ENCODE data around the gene KLHL26. TPM values are rescaled to one million over a fixed set of nuclear protein-coding genes. Genes with fewer than 3 reads are reported as not detected.
A peak's percentile ranks its signal among the peaks of the same experiment; 100 is the strongest.
"Not testable (repeated sequence)": the region's sequence is repeated elsewhere in the genome, so short reads cannot be mapped to it uniquely, and the experiment has no call there.

Gene KLHL26
- total RNA-seq = 10 to 100 TPM in 1 of 2 experiments, 1 to 10 TPM in 1; 10.0 to 11.4 TPM

- H3K9me3 Mint-ChIP-seq = no peaks in the 10 kb centered on the region
- peak within 1 kb of the TSS; percentile 93 for H3K27ac Mint-ChIP-seq
- H3K27me3 Mint-ChIP-seq = peaks cover 6% of the 10 kb centered on the region
- H3K4me1 Mint-ChIP-seq = peaks cover 31% of the 10 kb centered on the region
- ChIA-PET POLR2A (no interaction called here), CTCF (no interaction called here)
- H3K36me3 Mint-ChIP-seq (ENCODE audit: low read depth) = peaks cover 3% of the 10 kb centered on the region
- peak within 1 kb of the TSS; percentile 85 for H3K4me3 Mint-ChIP-seq
- no peak for DNase-seq
Observed at GRCh38 chr19:18636969-18637629, at the start of gene KLHL26. TSS of gene KLHL26 (plus strand) at chr19:18637028. CDS start at chr19:18637055, 27 bp downstream.

DNA sequence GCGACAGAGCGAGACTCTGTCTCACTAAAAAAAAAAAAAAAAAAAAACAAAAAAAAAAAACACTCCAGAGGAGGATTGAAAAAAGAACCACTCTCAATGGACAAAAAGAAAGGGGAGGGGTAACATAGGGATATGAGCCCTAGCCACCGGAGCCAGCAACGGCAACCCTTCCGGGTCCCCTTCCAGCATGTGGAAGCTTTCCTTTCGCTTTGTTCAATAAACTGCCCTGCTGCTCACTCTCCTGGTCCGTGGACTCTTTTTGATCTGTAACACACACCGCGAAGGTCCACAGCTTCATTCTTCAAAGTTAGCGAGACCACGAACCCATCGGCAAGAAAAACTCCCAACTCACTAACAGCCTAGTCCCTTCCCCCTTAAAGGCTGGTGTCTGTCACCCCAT is 49.3 kb upstream of the KLHL26 start:
- Mint-ChIP-seq H3K27me3 (no peaks in the 10 kb centered on the region), H3K27ac (peak overlapping the region; percentile 95), H3K4me1 (peaks cover 43% of the 10 kb centered on the region), H3K9me3 (no peaks in the 10 kb centered on the region), H3K4me3 (peak overlapping the region; percentile 84), H3K36me3 (ENCODE audit: low read depth) (peaks cover 16% of the 10 kb centered on the region)
- ChIA-PET CTCF (interaction anchor here (0.6 to 3.8 kb wide), 15 partner anchors 9 to 345 kb away, joined by 3 to 41 read pairs (median 4); partner anchors contain the start of genes CRLF1 and UBA52), POLR2A (interaction anchor here (2.2 kb wide), 1 partner anchor 16 kb away, joined by 14 read pairs; the partner anchor contains the start of gene UBA52)
- no peak for DNase-seq

DNA sequence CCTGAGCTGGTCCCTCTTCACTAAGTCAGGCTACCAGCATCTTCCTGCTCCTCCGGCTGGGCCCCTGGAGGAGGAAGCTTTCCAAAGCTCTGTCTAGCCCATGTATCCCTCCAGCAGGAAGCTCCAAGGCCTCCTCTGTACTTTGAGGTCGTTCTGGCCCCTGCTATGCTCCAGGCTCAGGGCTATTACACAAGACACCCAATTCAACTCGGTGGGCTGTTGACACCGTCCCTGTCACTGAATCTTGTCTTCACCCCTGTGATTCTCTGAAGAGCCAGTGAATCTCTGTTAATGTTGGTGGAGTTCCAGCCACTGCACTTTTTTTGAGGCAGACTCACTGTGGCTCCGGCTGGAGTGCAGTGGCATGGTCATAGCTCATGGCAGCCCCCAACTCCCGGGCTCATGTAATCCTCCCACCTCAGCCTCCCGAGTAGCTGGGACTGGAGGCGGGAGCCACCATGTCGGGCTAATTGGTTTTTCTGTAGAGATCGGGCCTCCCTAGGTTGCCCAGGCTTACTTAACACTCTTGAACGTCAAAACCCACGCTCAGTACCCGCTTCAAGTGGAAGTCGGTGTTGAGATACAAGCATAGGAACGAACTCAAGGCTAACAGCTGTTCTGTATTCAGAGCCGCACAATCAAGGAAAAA is 48.7 kb upstream of the KLHL26 start:
- ChIA-PET CTCF (interaction anchor here (0.6 to 3.8 kb wide), 21 partner anchors 9 to 278 kb away, joined by 3 to 41 read pairs (median 5); partner anchors contain the start of genes CRLF1, FKBP8, SSBP4 and UBA52), POLR2A (interaction anchor here (2.2 kb wide), 1 partner anchor 16 kb away, joined by 14 read pairs; the partner anchor contains the start of gene UBA52)
- H3K36me3 Mint-ChIP-seq (ENCODE audit: low read depth) = peaks cover 16% of the 10 kb centered on the region
- H3K27ac Mint-ChIP-seq = peak overlapping the region; percentile 95
- H3K9me3 Mint-ChIP-seq = no peaks in the 10 kb centered on the region
- H3K4me1 Mint-ChIP-seq = peaks cover 43% of the 10 kb centered on the region
- peak overlapping the region; percentile 84 for H3K4me3 Mint-ChIP-seq
- no peaks in the 10 kb centered on the region for H3K27me3 Mint-ChIP-seq
- DNase-seq = no peak

GRCh38 chr19:18588611-18589379 is 48.0 kb upstream of the KLHL26 start, which contains the start of gene REX1BD:
TSS of gene REX1BD (plus strand) at chr19:18588798. CDS start at chr19:18588802, 4 bp downstream.
- peak within 1 kb of the TSS; percentile 84 for H3K4me3 Mint-ChIP-seq
- H3K27ac Mint-ChIP-seq = peak within 1 kb of the TSS; percentile 95
- ChIA-PET POLR2A (interaction anchor here (1.0 to 2.2 kb wide), 3 partner anchors 17 to 69 kb away, joined by 3 to 14 read pairs (median 3); partner anchors contain the start of gene UBA52), CTCF (interaction anchor here (0.6 to 3.8 kb wide), 39 partner anchors 8 to 784 kb away, joined by 3 to 41 read pairs (median 4); partner anchors contain the start of genes COPE, DDX49, FKBP8 and KXD1)
- peaks cover 16% of the 10 kb centered on the region for H3K36me3 Mint-ChIP-seq (ENCODE audit: low read depth)
- H3K4me1 Mint-ChIP-seq = peaks cover 44% of the 10 kb centered on the region
- DNase-seq = peak; percentile 89
- H3K27me3 Mint-ChIP-seq = peaks cover 2% of the 10 kb centered on the region
- H3K9me3 Mint-ChIP-seq = no peaks in the 10 kb centered on the region

DNA sequence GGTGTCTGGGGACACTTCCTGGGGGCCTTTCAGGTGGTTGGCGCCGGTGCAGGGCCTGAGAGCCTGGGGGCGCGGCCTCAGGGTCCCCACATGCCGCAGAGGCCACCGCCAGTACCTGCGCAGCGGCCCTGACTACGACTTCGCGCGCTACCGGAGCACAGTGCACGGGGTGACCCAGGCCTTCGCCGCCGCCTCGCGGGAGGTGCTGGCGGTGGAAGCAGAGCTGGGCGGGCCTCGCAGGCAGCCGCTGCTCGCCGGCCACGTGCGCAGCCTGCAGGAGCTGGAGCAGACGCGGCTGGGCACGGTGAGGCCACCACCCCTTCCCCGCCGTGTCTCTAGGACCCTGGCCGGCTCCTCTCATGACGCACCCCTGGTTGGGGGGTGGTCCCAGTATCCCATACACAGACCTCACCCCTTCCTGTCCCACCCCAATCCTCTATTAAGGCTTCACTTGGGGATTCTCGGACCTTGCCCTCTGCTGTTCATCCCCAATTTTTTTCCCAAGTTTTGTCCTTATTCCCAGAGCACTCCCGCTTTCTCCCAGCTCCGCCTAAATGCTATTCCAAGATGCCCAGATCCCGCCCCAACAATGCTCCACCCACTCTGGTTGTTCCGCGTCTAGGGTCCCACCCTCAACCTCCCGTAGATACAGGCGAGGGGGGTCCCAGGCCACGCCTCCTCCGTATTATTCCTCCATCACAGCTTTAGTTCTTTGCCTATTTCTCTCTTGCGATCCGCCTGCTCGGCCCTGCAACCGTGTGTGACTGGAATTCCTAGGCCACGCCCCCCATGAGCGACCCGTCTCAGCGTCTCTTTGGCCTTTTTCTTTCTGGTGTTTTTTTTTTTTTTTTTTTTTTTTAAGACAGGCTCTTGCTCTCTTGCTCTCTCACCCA is 47.2 kb upstream of the KLHL26 start:
- H3K4me1 Mint-ChIP-seq = peaks cover 45% of the 10 kb centered on the region

GRCh38 chr19:18590273-18591272 is 46.3 kb upstream of the KLHL26 start:
- H3K4me1 Mint-ChIP-seq = peaks cover 44% of the 10 kb centered on the region
- POLR2A ChIA-PET = interaction anchor here (0.7 kb wide), 1 partner anchor 181 kb away, joined by 8 read pairs; no protein-coding TSS in a partner anchor
- no peak for DNase-seq
- peaks cover 16% of the 10 kb centered on the region for H3K36me3 Mint-ChIP-seq (ENCODE audit: low read depth)
- peak overlapping the region; percentile 84 for H3K4me3 Mint-ChIP-seq
- H3K27ac Mint-ChIP-seq = no peak overlapping the region
- H3K9me3 Mint-ChIP-seq = no peaks in the 10 kb centered on the region
- peaks cover 8% of the 10 kb centered on the region for H3K27me3 Mint-ChIP-seq
- CTCF ChIA-PET = interaction anchor here (0.9 to 3.8 kb wide), 8 partner anchors 10 to 329 kb away, joined by 3 to 41 read pairs (median 6); partner anchors contain the start of genes COPE, DDX49 and UBA52

More for the DNA sequence above, 47.2 kb upstream of the KLHL26 start:
- POLR2A ChIA-PET = interaction anchor here (0.6 to 2.2 kb wide), 5 partner anchors 18 to 810 kb away, joined by 3 to 14 read pairs (median 3); partner anchors contain the start of gene UBA52
- Mint-ChIP-seq H3K27ac (peak overlapping the region; percentile 95), H3K4me3 (peak overlapping the region; percentile 84), H3K9me3 (no peaks in the 10 kb centered on the region), H3K27me3 (peaks cover 3% of the 10 kb centered on the region), H3K36me3 (ENCODE audit: low read depth) (peaks cover 16% of the 10 kb centered on the region)
- DNase-seq = peak; percentile 77
- CTCF ChIA-PET = interaction anchor here (0.6 to 3.8 kb wide), 37 partner anchors 8 to 785 kb away, joined by 3 to 41 read pairs (median 4); partner anchors contain the start of genes COPE, DDX49, FKBP8 and KXD1

GRCh38 chr19:18591735-18592385 is 45.0 kb upstream of the KLHL26 start:
- DNase-seq = no peak
- no peak overlapping the region for H3K4me3 Mint-ChIP-seq
- H3K9me3 Mint-ChIP-seq = no peaks in the 10 kb centered on the region
- ChIA-PET CTCF (interaction anchor here (0.6 to 3.3 kb wide), 5 partner anchors 9 to 106 kb away, joined by 3 to 10 read pairs (median 3); partner anchors contain the start of gene TMEM59L), POLR2A (interaction anchor here (0.6 to 0.7 kb wide), 2 partner anchors 95 to 180 kb away, joined by 6 to 8 read pairs; no protein-coding TSS in a partner anchor)
- peaks cover 16% of the 10 kb centered on the region for H3K36me3 Mint-ChIP-seq (ENCODE audit: low read depth)
- peaks cover 16% of the 10 kb centered on the region for H3K27me3 Mint-ChIP-seq
- no peak overlapping the region for H3K27ac Mint-ChIP-seq
- H3K4me1 Mint-ChIP-seq = peaks cover 36% of the 10 kb centered on the region

GRCh38 chr19:18592732-18593131 is 44.1 kb upstream of the KLHL26 start:
- H3K27ac Mint-ChIP-seq, DNase-seq, H3K4me3 Mint-ChIP-seq, POLR2A ChIA-PET, H3K9me3 Mint-ChIP-seq: not testable (repeated sequence)
- H3K27me3 Mint-ChIP-seq = peaks cover 16% of the 10 kb centered on the region
- H3K4me1 Mint-ChIP-seq = peaks cover 34% of the 10 kb centered on the region
- H3K36me3 Mint-ChIP-seq (ENCODE audit: low read depth) = peaks cover 16% of the 10 kb centered on the region
- CTCF ChIA-PET = interaction anchor here (1.0 to 1.7 kb wide), 6 partner anchors 7 to 141 kb away, joined by 3 to 9 read pairs (median 6); partner anchors contain the start of genes FKBP8 and TMEM59L

DNA sequence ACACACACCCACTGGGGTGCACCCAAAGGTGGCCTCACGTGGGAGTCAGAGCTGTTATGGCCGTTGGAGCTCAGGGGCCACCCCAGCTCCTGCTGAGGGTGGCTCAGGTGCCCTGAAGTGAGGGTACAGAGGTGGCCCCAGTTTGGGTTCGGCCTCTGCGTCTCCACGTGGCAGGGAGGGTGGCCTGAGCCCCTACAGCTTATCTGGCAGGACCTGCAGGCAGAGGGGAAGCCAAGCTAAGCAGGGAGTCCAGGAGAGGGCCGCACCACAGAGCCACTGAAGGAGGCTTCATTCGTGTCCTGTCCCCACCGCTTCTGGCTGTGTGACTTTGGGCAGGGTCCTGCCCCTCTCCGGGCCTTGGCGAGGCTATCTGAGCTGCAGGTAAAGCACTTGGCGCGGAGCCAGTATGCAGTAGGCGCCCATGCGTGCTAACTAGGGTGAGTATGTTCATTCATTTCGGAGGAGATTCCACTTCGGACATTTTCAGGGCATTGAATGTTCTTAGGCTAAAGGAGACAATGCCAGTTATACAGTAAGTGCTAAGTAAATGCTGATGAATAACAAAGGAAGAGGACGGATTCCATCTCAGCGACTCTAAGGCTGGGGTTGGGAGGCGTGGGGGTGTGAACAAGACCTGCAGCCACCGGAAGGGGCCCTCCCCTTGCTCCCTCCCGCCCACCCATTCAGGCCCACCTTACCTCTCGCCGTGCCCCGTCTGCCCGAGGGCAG is 43.3 kb upstream of the KLHL26 start:
- peaks cover 27% of the 10 kb centered on the region for H3K4me1 Mint-ChIP-seq
- H3K27me3 Mint-ChIP-seq = peaks cover 16% of the 10 kb centered on the region
- no peak for DNase-seq
- H3K9me3 Mint-ChIP-seq = no peaks in the 10 kb centered on the region
- peaks cover 16% of the 10 kb centered on the region for H3K36me3 Mint-ChIP-seq (ENCODE audit: low read depth)
- H3K27ac Mint-ChIP-seq = no peak overlapping the region
- ChIA-PET POLR2A (no interaction called here), CTCF (interaction anchor here (0.6 to 1.7 kb wide), 21 partner anchors 8 to 274 kb away, joined by 3 to 9 read pairs (median 3); partner anchors contain the start of genes ELL, FKBP8, SSBP4 and TMEM59L)
- peak overlapping the region; percentile 10 for H3K4me3 Mint-ChIP-seq
